C4-2B (cell line): ENCODE results near the gene CDK2AP2.
"Not testable (repeated sequence)": the region's sequence is repeated elsewhere in the genome, so short reads cannot be mapped to it uniquely, and the experiment has no call there.

Experiments
- H3K27ac ChIP-seq: fragments of 450-650 bp; 2 replicates; pipeline ENCODE4 v1.5.1; 2017
- ZFX ChIP-seq: fragments of 450-650 bp; IDR thresholded peaks from 2 replicates; pipeline ENCODE4 v1.6.1; 2017
- TF ChIP-seq, protein P1 (sequence below): fragments of 450-650 bp; conservative IDR thresholded peaks from 2 replicates; pipeline ENCODE4 v1.5.1; 2017; ENCODE audit warnings: mild to moderate bottlenecking

Gene CDK2AP2

DNA sequence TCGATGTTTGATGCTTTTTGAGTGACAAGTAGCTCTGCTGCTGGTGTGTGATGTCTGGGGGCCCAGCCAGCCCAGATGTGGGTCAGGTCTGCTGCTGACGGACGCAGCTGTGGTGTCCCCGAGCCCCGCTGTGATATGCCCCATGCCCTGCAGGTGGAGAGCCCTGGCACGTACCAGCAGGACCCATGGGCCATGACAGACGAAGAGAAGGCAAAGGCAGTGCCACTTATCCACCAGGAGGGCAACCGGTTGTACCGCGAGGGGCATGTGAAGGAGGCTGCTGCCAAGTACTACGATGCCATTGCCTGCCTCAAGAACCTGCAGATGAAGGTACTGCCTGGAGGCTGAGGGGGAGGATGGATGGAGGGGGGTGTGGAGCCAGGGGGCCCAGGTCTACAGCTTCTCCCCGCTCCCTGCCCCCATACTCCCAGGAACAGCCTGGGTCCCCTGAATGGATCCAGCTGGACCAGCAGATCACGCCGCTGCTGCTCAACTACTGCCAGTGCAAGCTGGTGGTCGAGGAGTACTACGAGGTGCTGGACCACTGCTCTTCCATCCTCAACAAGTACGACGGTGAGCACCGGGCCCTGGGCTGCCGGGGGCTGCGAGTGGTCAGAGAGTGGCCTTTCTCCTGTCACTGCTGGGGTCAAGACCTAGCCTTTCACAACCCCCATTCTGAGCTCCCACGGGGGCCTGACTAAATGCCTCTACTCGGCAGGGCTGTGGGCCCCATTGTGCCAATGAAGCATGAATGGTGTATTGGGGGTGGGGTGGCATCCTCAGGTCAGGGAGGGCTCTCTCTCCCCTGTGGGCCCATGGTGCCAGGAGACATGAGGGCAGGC is 17.9 kb downstream of the CDK2AP2 start:
- no peak for TF ChIP-seq ZFX
- TF ChIP-seq, protein P1, sequence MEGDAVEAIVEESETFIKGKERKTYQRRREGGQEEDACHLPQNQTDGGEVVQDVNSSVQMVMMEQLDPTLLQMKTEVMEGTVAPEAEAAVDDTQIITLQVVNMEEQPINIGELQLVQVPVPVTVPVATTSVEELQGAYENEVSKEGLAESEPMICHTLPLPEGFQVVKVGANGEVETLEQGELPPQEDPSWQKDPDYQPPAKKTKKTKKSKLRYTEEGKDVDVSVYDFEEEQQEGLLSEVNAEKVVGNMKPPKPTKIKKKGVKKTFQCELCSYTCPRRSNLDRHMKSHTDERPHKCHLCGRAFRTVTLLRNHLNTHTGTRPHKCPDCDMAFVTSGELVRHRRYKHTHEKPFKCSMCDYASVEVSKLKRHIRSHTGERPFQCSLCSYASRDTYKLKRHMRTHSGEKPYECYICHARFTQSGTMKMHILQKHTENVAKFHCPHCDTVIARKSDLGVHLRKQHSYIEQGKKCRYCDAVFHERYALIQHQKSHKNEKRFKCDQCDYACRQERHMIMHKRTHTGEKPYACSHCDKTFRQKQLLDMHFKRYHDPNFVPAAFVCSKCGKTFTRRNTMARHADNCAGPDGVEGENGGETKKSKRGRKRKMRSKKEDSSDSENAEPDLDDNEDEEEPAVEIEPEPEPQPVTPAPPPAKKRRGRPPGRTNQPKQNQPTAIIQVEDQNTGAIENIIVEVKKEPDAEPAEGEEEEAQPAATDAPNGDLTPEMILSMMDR: no peak
- no peak overlapping the region for H3K27ac ChIP-seq

DNA sequence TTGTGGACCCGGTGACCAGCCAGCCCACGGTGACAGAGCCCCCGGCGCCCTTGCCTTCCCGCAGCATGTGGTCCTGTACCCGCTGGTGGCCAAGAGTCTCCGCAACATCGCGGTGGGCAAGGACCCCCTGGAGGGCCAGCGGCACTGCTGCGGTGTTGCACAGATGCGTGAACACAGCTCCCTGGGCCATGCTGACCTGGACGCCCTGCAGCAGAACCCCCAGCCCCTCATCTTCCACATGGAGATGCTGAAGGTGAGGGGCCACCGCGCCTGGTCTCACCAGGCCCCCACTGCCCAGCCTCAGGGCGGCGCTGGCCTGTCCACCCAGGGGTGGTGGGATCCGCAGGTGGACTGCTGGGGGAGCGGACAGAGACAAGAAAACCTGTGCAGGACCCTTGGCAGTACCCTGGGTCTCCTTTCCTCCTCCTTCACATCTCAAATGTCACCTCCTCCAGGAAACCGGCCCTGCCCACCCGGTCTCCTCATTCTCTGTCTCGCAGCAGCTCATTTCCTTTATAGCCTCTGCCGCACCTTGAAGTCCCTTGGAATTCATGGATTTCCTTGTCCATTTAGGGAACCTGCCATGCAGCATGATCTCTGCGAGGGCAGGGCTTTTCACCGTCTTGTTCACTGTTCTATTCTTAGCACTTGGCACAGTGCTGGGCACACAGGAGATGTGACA is 18.6 kb downstream of the CDK2AP2 start:
- no peak for TF ChIP-seq ZFX
- TF ChIP-seq, protein P1: no peak
- H3K27ac ChIP-seq: no peak overlapping the region

DNA sequence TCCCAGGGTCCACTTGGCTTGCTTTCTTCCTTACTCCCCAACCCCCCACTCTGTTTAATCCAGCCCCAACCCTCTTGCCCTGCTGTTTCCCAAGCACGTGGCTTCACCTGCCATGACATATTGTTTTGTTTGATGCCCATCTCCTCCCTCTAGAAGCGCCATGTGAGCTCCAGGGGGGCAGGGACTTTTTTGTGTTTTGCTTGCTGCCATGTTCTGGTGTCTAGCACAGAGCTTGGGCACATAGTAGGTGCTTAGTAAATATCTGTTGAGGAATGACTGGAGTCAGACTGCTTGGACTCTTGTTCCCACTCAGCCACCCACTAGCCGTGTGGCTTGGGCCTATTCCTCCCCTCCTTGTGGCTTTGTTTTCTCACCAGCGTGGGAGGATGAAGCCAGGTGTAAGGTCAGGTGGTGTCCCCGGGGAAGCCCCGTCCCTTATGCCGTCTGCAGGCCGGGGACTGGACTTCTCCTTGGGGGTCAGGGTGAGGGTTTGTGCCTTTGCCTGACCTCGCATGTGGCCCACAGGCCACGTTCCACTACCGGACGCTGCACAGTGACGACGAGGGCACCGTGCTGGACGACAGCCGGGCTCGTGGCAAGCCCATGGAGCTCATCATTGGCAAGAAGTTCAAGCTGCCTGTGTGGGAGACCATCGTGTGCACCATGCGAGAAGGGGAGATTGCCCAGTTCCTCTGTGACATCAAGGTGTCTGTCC is 21.3 kb downstream of the CDK2AP2 start:
- TF ChIP-seq ZFX: no peak
- TF ChIP-seq, protein P1: no peak
- H3K27ac ChIP-seq: no peak overlapping the region

DNA sequence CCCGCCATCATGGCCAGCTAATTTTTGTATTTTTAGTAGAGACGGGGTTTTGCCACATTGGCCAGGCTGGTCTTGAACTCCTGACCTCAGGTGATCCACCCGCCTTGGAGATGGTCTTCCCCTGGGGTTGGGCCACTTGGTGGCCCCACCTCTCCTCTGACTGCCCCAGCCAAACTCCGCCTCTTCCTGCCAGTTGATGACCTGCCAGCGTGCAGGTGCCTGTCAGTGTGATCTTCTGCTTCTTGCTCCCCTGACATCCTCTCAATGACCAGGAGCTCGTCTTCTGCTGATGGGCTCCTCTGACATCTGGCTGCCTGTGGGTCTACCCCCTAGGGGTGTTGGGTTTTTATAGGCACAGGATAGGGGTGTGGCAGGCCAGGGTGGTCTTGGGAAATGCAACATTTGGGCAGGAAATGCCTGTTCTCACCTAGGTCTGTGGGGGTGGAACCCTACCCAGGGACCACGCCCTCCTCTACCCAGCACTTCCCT is 22.0 kb downstream of the CDK2AP2 start:
- not testable (repeated sequence) for H3K27ac ChIP-seq

DNA sequence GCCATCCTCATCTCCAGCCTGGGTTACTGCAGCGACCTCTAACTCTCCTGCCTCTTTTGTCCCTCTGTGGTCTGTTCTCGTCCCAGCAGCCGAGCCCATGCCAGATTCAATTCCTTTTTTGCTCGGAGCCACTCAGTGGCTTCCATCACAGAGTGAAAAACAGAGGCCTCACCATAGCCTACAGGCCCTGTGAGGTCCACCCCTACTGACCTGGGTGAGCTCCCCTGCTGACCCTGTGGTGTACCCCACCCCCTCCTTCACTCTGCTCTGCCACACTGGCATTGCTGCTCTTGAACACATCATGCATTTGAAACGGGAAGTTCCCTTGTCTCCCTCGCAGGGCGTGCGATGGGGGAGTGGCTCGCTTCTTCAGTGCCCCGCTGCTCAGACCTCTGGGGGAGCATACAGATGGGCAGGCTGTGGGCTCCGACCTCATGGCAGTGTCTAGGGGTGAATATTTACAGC is 23.1 kb downstream of the CDK2AP2 start:
- no peak overlapping the region for H3K27ac ChIP-seq
- TF ChIP-seq, protein P1: no peak
- TF ChIP-seq ZFX: no peak

DNA sequence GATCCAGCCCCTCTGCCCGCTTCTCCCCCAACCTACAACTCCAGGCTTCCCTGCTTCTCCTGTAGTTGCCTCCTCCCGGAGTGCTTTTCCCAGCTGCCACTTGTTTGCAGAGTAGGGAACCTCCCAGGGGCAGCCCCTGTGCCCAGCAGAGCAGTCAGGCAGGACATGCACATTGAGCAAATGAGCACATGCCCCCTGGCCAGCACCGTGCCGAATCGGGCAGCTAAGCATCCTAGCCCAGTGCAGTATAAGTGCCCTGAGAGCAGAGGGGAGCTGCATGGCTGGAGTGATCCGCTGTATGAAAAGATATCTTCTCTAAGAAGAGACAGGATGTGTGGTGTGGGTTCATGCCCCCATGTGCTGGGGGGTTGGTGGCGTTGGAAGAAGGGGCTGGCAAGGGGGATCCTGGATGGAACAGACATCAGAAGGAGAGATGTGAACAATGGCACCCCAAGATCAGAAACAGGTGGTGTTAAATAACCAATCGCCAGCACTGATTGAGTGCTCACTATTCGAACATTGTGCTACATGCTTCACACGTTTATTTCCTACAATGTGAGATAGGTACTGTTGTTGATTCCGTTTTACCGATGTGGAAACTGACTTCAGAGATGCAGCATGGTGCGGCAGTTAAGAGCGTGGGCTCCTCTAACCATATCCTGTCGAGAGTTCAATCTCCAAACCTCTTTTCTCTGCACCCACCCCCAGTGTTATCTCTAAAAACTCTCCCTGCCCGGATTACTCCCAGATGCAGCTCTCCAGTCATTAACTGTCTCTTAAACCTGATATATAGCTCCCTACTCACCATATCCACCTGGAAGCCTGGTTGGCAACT is 23.9 kb downstream of the CDK2AP2 start:
- TF ChIP-seq ZFX: no peak
- TF ChIP-seq, protein P1: no peak
- H3K27ac ChIP-seq: no peak overlapping the region; the same call in 1 of the 2 replicates
